Mesothelial cell of epicardium (in vitro differentiated cells): ENCODE data around the gene HBZ. TPM values are rescaled to one million over a fixed set of nuclear protein-coding genes. Genes with fewer than 3 reads are reported as not detected.
"Not testable (repeated sequence)": the region's sequence is repeated elsewhere in the genome, so short reads cannot be mapped to it uniquely, and the experiment has no call there.

Source experiments
- DNase-seq, 2 experiments: peaks; one replicate each; pipeline ENCODE4 v3.0.0; 2021; ENCODE audit warnings: low spot score in 2 of 2; ENCODE audit not compliant: unreplicated experiment in 2 of 2
- H3K27ac Mint-ChIP-seq: 2 replicates; pipeline ENCODE4 v1.8.0; 2021; ENCODE audit warnings: mixed read lengths
- H3K27me3 Mint-ChIP-seq: 2 replicates; pipeline ENCODE4 v1.8.0; 2021; ENCODE audit warnings: low read depth, mixed read lengths
- H3K36me3 Mint-ChIP-seq: 2 replicates; pipeline ENCODE4 v1.8.0; 2021; ENCODE audit warnings: mixed read lengths
- H3K4me1 Mint-ChIP-seq: 2 replicates; pipeline ENCODE4 v1.8.0; 2021; ENCODE audit warnings: mixed read lengths
- H3K4me3 Mint-ChIP-seq: 2 replicates; pipeline ENCODE4 v1.8.0; 2021; ENCODE audit warnings: mild to moderate bottlenecking, moderate library complexity, mixed read lengths
- H3K9me3 Mint-ChIP-seq: 2 replicates; pipeline ENCODE4 v1.8.0; 2021; ENCODE audit warnings: mixed read lengths
- total RNA-seq: library from RNA; stranded (reverse); gene quantifications from 3 replicates; pipeline ENCODE4 v1.2.1, GENCODE V29; 2021
- TF ChIP-seq, protein P1 (sequence below): fragments of 200-600 bp; sonication (generic); IDR thresholded peaks from one replicate; pipeline ENCODE4 v1.5.0; 2021; ENCODE audit warnings: antibody characterized with exemption; ENCODE audit not compliant: unreplicated experiment

HBZ gene
- total RNA-seq, 1 donor from 2014 or later, result not detected

DNA sequence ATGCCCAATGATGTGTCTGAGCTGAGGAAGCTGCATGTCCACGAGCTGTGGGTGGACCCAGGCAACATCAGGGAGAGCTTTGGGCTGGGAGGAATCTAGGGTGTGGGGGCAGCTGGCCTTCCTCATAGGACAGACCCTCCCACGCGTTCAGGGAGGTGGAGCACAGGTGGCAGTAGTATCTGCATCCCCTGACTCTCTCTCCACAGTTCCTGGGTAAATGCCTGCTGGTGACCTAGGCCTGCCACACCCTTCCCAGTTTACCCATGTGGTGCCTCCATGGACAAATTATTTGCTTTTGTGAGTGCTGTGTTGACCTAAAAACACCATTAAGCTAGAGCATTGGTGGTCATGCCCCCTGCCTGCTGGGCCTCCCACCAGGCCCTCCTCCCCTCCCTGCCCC lies 16.6 kb downstream of the HBZ start:
- no peak for DNase-seq
- H3K27me3 Mint-ChIP-seq, result peaks cover 76% of the 10 kb centered on the region

DNA sequence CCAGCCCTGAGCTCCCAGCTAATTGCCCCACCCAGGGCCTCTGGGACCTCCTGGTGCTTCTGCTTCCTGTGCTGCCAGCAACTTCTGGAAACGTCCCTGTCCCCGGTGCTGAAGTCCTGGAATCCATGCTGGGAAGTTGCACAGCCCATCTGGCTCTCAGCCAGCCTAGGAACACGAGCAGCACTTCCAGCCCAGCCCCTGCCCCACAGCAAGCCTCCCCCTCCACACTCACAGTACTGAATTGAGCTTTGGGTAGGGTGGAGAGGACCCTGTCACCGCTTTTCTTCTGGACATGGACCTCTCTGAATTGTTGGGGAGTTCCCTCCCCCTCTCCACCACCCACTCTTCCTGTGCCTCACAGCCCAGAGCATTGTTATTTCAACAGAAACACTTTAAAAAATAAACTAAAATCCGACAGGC lies 17.7 kb downstream of the HBZ start:
- H3K4me1 Mint-ChIP-seq, H3K9me3 Mint-ChIP-seq, H3K36me3 Mint-ChIP-seq, H3K4me3 Mint-ChIP-seq, H3K27ac Mint-ChIP-seq: not testable (repeated sequence)
- H3K27me3 Mint-ChIP-seq, result peaks cover 84% of the 10 kb centered on the region
- peak in 1 of 2 experiments; percentile 69 for DNase-seq

More for the DNA sequence above, 16.6 kb downstream of the HBZ start:
- H3K4me3 Mint-ChIP-seq, result no peak overlapping the region
- no peaks in the 10 kb centered on the region for H3K9me3 Mint-ChIP-seq
- H3K36me3 Mint-ChIP-seq, result no peaks in the 10 kb centered on the region
- TF ChIP-seq, protein P1, sequence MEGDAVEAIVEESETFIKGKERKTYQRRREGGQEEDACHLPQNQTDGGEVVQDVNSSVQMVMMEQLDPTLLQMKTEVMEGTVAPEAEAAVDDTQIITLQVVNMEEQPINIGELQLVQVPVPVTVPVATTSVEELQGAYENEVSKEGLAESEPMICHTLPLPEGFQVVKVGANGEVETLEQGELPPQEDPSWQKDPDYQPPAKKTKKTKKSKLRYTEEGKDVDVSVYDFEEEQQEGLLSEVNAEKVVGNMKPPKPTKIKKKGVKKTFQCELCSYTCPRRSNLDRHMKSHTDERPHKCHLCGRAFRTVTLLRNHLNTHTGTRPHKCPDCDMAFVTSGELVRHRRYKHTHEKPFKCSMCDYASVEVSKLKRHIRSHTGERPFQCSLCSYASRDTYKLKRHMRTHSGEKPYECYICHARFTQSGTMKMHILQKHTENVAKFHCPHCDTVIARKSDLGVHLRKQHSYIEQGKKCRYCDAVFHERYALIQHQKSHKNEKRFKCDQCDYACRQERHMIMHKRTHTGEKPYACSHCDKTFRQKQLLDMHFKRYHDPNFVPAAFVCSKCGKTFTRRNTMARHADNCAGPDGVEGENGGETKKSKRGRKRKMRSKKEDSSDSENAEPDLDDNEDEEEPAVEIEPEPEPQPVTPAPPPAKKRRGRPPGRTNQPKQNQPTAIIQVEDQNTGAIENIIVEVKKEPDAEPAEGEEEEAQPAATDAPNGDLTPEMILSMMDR, result no peak
- H3K27ac Mint-ChIP-seq, result no peak overlapping the region
- no peaks in the 10 kb centered on the region for H3K4me1 Mint-ChIP-seq

DNA sequence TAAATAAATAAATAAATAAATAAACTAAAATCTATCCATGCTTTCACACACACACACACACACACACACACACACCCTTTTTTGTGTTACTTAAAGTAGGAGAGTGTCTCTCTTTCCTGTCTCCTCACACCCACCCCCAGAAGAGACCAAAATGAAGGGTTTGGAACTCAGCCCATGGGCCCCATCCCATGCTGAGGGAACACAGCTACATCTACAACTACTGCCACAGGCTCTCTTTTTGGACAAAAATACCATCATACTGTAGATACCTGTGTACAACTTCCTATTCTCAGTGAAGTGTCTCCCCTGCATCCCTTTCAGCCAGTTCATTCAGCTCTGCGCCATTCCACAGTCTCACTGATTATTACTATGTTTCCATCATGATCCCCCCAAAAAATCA lies 18.3 kb downstream of the HBZ start:
- peaks cover 84% of the 10 kb centered on the region for H3K27me3 Mint-ChIP-seq
- H3K36me3 Mint-ChIP-seq, result no peaks in the 10 kb centered on the region
- H3K4me1 Mint-ChIP-seq, result no peaks in the 10 kb centered on the region
- TF ChIP-seq, protein P1, result no peak
- DNase-seq, result no peak
- H3K27ac Mint-ChIP-seq, result no peak overlapping the region
- H3K4me3 Mint-ChIP-seq, result no peak overlapping the region
- H3K9me3 Mint-ChIP-seq, result no peaks in the 10 kb centered on the region

DNA sequence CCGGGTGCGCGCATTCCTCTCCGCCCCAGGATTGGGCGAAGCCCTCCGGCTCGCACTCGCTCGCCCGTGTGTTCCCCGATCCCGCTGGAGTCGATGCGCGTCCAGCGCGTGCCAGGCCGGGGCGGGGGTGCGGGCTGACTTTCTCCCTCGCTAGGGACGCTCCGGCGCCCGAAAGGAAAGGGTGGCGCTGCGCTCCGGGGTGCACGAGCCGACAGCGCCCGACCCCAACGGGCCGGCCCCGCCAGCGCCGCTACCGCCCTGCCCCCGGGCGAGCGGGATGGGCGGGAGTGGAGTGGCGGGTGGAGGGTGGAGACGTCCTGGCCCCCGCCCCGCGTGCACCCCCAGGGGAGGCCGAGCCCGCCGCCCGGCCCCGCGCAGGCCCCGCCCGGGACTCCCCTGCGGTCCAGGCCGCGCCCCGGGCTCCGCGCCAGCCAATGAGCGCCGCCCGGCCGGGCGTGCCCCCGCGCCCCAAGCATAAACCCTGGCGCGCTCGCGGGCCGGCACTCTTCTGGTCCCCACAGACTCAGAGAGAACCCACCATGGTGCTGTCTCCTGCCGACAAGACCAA lies 20.0 kb downstream of the HBZ start, which contains the start of gene HBA2:
TSS of gene HBA2 (plus strand) at position 503 of the 568 bp plus-strand sequence. CDS start at position 540, 37 bp downstream.
- H3K27me3 Mint-ChIP-seq, result peaks cover 77% of the 10 kb centered on the region
- not testable (repeated sequence) for DNase-seq, H3K4me3 Mint-ChIP-seq, H3K27ac Mint-ChIP-seq, H3K36me3 Mint-ChIP-seq, H3K4me1 Mint-ChIP-seq, H3K9me3 Mint-ChIP-seq

DNA sequence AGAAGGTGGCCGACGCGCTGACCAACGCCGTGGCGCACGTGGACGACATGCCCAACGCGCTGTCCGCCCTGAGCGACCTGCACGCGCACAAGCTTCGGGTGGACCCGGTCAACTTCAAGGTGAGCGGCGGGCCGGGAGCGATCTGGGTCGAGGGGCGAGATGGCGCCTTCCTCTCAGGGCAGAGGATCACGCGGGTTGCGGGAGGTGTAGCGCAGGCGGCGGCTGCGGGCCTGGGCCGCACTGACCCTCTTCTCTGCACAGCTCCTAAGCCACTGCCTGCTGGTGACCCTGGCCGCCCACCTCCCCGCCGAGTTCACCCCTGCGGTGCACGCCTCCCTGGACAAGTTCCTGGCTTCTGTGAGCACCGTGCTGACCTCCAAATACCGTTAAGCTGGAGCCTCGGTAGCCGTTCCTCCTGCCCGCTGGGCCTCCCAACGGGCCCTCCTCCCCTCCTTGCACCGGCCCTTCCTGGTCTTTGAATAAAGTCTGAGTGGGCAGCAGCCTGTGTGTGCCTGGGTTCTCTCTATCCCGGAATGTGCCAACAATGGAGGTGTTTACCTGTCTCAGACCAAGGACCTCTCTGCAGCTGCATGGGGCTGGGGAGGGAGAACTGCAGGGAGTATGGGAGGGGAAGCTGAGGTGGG lies 20.9 kb downstream of the HBZ start:
- not testable (repeated sequence) for H3K27ac Mint-ChIP-seq, H3K4me3 Mint-ChIP-seq, DNase-seq, H3K9me3 Mint-ChIP-seq, H3K36me3 Mint-ChIP-seq, H3K4me1 Mint-ChIP-seq
- peaks cover 77% of the 10 kb centered on the region for H3K27me3 Mint-ChIP-seq

DNA sequence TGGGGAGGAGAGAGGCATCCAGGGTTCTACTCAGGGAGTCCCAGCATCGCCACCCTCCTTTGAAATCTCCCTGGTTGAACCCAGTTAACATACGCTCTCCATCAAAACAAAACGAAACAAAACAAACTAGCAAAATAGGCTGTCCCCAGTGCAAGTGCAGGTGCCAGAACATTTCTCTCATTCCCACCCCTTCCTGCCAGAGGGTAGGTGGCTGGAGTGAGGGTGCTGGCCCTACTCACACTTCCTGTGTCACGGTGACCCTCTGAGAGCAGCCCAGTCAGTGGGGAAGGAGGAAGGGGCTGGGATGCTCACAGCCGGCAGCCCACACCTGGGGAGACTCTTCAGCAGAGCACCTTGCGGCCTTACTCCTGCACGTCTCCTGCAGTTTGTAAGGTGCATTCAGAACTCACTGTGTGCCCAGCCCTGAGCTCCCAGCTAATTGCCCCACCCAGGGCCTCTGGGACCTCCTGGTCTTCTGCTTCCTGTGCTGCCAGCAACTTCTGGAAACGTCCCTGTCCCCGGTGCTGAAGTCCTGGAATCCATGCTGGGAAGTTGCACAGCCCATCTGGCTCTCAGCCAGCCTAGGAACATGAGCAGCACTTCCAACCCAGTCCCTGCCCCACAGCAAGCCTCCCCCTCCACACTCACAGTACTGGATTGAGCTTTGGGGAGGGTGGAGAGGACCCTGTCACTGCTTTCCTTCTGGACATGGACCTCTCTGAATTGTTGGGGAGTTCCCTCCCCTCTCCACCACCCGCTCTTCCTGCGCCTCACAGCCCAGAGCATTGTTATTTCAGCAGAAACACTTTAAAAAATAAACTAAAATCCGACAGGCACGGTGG lies 21.7 kb downstream of the HBZ start:
- Mint-ChIP-seq H3K27me3 (peaks cover 75% of the 10 kb centered on the region), H3K4me3 (peak overlapping the region; percentile 0)
- DNase-seq, H3K4me1 Mint-ChIP-seq, H3K9me3 Mint-ChIP-seq, H3K27ac Mint-ChIP-seq, H3K36me3 Mint-ChIP-seq: not testable (repeated sequence)

DNA sequence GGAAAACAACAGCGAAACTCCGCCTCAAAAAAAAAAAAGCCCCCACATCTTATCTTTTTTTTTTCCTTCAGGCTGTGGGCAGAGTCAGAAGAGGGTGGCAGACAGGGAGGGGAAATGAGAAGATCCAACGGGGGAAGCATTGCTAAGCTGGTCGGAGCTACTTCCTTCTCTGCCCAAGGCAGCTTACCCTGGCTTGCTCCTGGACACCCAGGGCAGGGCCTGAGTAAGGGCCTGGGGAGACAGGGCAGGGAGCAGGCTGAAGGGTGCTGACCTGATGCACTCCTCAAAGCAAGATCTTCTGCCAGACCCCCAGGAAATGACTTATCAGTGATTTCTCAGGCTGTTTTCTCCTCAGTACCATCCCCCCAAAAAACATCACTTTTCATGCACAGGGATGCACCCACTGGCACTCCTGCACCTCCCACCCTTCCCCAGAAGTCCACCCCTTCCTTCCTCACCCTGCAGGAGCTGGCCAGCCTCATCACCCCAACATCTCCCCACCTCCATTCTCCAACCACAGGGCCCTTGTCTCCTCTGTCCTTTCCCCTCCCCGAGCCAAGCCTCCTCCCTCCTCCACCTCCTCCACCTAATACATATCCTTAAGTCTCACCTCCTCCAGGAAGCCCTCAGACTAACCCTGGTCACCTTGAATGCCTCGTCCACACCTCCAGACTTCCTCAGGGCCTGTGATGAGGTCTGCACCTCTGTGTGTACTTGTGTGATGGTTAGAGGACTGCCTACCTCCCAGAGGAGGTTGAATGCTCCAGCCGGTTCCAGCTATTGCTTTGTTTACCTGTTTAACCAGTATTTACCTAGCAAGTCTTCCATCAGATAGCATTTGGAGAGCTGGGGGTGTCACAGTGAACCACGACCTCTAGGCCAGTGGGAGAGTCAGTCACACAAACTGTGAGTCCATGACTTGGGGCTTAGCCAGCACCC lies 22.8 kb downstream of the HBZ start:
- no peak overlapping the region for H3K4me3 Mint-ChIP-seq
- no peaks in the 10 kb centered on the region for H3K9me3 Mint-ChIP-seq
- TF ChIP-seq, protein P1, result no peak
- DNase-seq, result no peak
- peaks cover 74% of the 10 kb centered on the region for H3K27me3 Mint-ChIP-seq
- no peaks in the 10 kb centered on the region for H3K36me3 Mint-ChIP-seq
- H3K4me1 Mint-ChIP-seq, result no peaks in the 10 kb centered on the region
- no peak overlapping the region for H3K27ac Mint-ChIP-seq

DNA sequence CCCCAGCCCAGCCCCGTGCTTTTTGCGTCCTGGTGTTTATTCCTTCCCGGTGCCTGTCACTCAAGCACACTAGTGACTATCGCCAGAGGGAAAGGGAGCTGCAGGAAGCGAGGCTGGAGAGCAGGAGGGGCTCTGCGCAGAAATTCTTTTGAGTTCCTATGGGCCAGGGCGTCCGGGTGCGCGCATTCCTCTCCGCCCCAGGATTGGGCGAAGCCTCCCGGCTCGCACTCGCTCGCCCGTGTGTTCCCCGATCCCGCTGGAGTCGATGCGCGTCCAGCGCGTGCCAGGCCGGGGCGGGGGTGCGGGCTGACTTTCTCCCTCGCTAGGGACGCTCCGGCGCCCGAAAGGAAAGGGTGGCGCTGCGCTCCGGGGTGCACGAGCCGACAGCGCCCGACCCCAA lies 23.6 kb downstream of the HBZ start:
- not testable (repeated sequence) for H3K9me3 Mint-ChIP-seq, H3K4me1 Mint-ChIP-seq, H3K36me3 Mint-ChIP-seq, DNase-seq, H3K27ac Mint-ChIP-seq, H3K4me3 Mint-ChIP-seq
- peaks cover 68% of the 10 kb centered on the region for H3K27me3 Mint-ChIP-seq

DNA sequence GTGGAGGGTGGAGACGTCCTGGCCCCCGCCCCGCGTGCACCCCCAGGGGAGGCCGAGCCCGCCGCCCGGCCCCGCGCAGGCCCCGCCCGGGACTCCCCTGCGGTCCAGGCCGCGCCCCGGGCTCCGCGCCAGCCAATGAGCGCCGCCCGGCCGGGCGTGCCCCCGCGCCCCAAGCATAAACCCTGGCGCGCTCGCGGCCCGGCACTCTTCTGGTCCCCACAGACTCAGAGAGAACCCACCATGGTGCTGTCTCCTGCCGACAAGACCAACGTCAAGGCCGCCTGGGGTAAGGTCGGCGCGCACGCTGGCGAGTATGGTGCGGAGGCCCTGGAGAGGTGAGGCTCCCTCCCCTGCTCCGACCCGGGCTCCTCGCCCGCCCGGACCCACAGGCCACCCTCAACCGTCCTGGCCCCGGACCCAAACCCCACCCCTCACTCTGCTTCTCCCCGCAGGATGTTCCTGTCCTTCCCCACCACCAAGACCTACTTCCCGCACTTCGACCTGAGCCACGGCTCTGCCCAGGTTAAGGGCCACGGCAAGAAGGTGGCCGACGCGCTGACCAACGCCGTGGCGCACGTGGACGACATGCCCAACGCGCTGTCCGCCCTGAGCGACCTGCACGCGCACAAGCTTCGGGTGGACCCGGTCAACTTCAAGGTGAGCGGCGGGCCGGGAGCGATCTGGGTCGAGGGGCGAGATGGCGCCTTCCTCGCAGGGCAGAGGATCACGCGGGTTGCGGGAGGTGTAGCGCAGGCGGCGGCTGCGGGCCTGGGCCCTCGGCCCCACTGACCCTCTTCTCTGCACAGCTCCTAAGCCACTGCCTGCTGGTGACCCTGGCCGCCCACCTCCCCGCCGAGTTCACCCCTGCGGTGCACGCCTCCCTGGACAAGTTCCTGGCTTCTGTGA lies 24.3 kb downstream of the HBZ start, which contains the start of gene HBA1:
TSS of gene HBA1 (plus strand) at position 204 of the 906 bp plus-strand sequence. CDS start at position 241, 37 bp downstream.
- not testable (repeated sequence) for DNase-seq, H3K4me1 Mint-ChIP-seq, H3K27ac Mint-ChIP-seq, H3K36me3 Mint-ChIP-seq, H3K9me3 Mint-ChIP-seq
- H3K27me3 Mint-ChIP-seq, result peaks cover 62% of the 10 kb centered on the region
- peak within 1 kb of the TSS; percentile 17 for H3K4me3 Mint-ChIP-seq
